T-helper 22 cell (primary cell): ENCODE measurements around the gene KIF5B.
A peak's percentile ranks its signal among the peaks of the same experiment; 100 is the strongest.
"Not testable (repeated sequence)": the region's sequence is repeated elsewhere in the genome, so short reads cannot be mapped to it uniquely, and the experiment has no call there.

Source experiments
- DNase-seq: peaks from one replicate; pipeline ENCODE4 v3.0.0-alpha.2; 2020; ENCODE audit warnings: low read depth

Gene KIF5B

DNA sequence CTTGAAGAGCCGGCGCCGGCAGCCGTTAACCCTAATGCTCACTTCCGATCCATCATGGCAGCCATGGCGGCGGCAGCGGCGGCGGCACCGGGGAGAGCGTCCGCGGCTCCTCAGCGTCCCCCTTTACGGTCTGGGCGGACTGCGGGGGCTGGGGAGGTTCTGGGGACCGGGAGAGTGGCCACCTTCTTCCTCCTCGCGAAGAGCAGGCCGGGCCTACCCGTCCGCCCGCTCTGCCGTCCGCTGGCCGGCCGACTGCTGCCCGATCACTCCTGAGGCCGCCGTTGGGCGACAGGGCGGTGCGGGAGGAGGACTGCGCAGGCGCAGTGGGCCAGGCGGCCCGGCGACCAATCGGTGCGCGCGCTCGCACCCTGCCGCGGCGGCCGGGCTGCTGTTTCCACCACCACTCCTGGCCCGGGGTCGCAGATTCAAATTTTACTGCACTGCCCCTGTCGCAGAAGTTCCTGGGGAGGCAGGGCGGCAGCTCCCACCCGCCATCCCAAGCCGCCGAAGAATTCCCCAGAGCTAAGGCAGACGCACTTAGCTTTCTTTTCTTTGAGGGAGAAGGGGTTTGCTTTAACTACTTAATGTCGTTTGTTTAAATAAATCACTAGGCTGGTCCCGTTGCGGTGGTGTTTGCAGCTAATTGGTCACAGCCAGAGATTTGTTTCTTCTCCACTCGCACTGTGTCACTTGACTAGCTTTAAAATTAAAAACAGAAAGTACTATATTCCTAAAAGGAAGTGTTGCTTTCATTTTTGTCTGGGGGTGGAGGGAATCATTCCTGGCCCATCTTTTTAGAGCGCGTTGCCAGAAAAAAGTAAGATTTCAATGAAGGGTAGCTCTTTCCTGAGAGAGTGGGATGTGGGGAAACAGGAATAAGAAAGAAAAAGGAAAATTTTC lies at the start of gene KIF5B:
KIF5B (minus strand) TSS at position 290 of the 900 bp plus-strand sequence. CDS start 452 bp downstream, outside the sequence.
- peak; percentile 72 for DNase-seq

DNA sequence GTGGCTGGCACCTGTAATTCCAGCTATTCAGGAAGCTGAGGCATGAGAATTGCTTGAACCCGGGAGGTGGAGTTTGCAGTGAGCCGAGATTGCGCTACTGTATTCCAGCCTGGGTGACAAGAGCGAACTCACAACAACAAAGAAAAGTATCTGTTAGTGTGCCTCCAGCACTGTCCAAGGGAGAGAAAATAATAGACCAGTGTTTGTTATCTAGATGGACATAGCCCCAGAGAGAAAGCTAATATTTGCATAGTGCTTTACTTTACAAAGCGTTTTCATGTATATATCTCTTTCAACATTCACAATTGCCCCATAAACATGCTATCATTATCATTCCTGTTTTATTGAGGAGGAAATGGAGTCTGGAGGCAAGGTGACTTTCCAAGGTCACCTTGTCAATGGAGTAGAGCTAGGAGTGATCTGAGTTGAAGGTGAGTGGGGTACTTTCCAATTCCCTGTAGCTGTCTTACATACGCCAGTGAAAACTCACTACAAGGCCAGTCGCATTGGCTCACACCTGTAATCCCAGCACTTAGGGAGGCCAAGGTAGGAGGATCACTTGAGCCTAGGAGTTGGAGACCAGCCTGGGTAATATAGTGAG lies 49.7 kb upstream of the KIF5B start:
- no peak for DNase-seq

DNA sequence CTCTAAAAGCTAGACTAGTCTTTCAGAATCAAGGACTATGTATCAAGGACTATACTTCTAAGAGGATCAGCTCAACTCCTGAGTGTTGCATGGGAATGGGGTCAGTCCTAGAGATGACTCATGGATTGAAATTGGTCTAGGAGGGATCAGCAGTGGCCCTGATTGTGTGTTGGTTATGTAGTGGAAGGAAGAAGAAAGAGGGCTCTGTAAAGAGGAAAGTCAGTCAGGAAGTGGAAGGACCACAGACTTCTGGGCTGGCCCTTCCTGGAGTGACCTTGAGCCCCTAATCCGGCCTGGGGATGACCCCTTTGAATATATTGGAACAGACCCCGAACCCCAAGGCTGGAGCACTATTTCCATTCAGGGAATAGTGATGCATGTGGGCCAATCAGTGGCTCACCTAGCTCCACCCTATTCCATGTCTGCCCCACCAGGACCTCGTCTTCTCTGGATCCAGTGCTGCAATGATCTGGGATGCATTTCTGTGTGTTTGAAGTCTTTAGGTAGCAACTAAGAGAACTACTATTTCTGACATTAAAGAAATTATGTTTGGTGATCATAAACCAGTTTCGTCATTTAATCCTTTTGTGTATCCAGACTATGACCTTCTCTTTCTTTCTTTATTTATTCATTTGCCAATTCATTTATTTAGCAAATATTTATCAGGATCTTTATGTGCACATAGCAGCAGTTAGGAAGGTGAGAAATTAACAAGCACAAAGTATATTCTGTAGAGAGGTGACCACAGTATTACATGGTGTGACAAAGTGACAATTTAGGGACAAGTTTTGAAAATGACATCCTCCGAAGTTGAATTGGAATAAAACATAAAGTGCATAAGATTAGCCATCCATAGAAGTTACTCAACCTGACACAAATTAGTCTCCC lies 48.6 kb upstream of the KIF5B start:
- DNase-seq, result no peak

DNA sequence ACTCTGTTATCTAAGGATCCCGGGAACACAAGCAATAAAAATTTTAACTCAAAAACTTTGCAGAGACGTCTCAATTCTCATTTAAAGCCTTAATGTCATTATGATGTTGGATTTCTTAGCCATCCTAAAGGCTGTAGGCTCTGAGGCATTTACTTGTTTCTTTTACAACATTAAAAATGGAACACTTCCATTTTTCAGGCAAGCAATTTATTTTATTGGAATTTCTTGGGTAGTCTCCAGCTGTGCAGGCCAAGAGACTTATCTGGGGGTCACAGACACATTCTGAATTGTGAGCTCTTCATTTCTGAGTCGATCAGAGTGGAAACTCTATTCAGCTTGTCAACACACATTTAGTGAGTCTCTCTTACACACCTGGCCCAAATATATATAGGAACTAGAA lies 48.0 kb upstream of the KIF5B start:
- DNase-seq, result no peak

DNA sequence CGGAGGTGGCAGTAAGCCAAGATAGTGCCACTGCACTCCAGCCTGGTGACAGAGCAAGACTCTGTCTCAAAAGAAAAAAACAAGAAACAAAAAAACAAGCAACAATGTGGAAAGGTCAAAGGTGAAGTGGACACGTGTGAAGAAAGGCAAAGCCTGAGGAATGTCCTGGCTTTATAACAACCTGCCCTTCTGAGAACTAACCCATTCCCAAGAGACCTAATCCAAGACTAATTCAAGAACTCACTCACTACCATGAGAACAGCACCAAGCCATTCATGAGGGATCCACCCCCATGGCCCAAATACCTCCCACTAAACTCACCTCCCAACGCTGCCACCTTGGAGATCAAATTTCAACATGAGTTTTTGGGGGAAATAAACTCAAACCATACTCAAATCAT lies 47.5 kb upstream of the KIF5B start:
- DNase-seq, result no peak

DNA sequence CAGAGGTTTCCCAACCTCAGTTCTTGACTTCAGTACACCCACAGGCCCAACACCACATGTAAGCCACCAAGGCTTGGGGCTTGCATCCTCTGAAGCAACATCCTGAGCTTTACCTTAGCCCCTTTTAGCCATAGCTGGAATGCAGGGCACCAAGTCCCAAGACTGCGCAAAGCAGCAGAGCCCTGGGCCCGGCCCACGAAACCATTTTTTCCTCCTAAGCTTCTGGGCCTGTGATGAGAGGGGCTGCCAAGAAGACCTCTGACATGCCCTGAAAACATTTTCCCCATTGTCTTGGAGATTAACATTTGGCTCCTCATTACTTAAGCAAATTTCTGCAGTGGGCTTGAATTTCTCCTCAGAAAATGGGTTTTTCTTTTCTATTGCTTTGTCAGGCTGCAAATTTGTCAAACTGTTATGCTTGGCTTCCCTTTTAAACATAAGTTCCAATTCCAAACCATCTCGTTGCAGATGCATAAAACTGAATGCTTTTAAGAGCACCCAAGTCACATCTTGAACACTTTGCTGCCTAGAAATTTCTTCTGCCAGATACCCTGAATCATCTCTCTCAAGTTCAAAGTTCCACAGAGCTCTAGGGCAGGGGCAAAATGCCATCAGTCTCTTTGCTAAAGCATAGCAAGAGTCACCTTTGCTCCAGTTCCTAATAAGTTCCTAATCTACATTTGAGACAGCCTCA lies 42.5 kb upstream of the KIF5B start:
- not testable (repeated sequence) for DNase-seq

DNA sequence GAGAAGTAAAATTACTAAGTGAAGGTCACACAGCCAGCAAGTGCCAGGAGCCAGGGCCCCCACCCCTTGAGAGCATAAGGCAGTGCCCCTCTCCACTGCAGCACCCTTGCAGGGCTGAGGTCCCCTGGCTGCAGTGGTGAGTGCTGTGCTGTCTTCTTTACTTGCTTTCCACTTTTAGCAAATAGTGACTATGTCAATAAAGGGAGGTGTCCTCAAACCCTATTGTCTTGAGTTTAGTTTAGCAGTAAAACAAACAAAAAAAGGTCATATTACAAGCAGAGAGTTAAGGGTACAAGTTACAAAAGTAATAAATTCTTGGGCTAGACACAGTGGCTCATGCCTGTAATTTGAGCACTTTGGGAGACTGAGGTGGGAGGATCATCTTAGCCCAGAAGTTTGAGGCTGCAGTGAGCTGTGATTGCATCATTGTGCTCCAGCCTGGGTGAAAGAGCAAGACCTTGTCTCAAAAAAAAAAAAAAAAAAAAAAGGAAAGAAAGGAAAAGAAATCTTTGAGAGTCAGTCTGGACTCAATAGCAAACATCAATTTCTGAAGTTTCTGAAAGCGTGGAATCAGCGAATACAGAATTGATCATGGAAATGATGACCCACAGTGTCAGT lies 39.0 kb upstream of the KIF5B start:
- no peak for DNase-seq

DNA sequence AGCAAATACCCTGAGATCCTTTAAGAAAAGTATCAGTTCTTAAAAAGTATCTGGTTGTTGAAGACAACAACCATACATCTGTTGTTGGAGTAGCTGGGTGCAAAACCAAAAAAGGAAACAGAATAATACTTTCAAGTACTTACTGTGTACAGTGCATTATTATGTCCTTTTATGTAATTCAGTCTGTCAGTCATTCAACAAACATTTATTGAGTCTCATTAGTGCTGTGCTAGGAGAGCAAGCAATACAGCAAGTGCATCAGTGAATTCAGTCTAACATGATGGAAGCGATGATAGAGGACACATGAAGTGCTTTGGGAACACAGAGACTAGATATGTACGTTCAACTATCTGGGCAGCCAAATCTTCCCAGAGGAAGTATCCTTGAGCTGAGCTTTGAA lies 37.4 kb upstream of the KIF5B start:
- DNase-seq, result no peak

DNA sequence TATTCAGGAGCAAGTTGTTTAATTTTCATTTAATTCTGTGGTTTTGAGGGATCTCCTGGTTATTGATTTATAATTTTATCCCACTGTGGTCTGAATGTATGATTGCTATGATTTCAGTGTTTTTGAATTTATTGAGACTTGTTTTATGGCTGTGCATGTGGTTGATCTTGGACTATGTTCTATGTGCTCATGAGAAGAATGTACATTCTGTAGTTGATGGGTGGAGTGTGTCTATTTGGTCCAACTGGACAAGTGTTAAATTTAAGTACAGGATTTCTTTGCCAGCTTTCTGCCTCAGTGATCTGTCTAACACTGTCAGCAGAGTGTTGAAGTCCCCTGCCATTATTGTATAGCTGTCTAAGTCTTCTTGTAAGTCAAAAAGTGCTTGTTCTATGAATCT lies 34.8 kb upstream of the KIF5B start:
- DNase-seq, result no peak

DNA sequence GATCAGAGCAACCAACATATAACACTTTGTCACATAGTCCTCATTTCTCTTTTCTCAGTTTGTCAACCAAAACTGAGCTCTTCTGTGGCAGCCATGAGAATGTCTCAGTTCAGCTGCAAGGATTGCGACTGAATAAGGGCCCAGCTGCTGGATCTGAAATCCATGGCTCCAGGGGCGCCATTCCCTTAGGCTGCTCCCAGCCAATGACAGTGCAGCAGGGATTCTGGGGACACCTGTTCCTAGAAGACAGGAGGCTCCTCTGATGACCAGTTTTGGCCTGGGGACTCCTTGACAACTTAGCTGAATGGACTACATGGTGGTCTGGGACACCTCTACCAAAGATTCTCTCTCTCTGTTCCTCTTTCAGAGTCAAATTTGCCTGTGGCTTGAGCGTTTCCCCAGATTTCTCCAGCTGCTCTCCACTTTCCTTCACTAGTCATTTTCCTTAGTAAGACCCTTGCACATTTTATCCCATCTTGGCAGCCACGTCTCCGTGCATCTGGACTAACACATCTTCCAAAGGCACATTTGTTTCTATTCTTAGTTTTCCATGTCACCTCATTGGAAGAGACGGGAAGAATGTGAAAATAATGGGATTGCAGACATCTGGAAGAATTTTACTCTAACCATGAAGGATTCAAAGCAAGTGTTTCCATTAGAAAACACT lies 28.1 kb upstream of the KIF5B start:
- DNase-seq, result no peak

DNA sequence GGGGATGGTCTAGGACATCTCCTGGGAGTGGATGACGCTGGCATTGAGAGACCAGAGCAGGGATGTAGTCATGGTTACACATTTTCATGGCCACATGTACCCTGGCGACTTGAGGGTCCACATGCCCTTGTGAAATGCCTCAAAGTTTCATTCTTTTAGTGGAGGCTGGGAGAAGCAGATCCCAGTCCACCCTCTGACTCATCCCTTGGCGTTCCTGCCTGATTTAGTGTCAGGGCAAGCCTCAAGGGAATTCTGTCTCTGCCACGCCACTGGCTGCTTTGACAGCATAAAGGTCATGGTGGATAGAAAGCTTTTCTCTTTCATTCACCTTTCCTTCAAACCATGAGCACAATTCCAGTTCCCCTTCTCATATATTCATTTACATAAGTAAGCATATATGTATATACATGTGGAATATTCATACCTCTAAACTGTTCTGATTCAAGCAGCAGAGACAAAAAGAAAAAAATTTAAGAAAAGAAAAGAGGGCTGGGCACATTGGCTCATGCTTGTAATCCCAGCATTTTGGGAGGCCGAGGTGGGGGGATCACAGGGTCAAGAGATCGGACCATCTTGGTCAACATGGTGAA lies 21.8 kb upstream of the KIF5B start:
- no peak for DNase-seq

DNA sequence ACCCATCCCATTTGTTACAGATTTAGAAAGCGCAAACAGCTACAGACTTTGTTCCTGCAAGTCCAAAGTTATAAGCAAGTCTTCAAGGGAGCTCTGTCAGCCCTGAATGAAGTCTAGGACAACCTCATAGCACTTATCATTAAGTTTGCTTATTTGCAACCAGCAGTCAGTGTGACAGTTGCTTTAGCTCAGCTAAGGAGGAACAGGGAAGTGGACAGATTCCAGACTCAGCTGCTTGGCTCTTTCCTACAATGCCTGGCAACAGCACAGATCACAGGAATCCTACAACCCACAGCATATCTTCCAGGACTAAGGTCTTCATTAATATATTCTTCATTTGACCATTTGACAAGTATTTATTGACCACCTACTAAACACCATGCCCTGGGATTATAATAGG lies 17.4 kb upstream of the KIF5B start:
- DNase-seq, result no peak

DNA sequence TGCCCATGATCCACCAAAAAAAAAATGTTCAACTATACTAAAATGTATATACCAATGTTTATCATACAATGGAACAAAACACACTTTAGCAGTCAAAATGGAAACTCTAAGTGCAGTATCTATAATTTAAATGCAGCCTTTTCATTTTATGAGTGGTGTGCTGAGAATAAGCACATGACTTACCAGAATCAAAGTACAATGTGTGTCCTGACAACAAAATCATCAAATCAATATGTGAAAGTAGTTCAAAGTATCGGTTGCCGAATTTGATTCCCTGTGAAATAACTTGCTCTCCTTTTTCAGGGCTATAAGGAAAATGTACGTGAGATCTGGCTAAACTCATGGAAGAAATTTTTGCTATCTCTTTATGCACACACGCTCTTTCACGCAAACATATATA lies 16.9 kb upstream of the KIF5B start:
- no peak for DNase-seq

DNA sequence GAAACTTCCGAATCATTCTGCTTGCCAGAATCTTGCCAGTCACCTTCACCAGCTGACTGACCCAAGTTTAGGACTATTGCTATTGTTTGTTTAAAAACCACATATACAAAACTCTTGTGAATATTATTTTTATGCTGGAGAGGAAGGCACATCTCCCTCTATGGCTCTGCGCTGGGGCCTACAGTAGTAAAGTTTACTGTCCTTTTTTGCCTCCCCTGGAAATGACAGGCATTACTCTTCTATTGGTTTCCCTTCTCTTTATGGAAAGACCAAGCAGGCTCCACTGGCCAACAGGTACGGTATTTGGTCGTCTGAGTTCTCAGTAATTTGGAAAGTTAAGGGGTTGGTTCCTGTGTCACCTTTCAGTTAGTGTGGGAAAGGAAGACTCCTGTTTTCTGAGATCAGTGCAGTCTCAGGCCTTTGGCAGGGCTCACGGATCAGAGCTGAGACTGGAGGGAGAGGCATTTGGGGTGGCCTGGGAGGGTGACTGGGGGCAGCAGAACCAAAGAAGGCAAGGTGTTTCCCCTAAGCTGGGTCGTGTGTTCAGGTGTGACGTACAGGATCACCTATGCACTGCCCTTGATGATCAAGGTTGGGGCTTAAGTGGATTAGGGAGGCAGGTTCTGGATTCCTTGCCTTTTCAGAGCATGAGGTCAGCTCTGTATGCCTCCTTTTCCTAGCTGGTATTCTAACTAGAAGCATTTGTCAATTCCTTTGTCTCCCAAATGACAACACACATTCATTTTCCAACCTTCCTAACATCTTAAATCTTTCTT lies 16.0 kb upstream of the KIF5B start:
- DNase-seq, result no peak

DNA sequence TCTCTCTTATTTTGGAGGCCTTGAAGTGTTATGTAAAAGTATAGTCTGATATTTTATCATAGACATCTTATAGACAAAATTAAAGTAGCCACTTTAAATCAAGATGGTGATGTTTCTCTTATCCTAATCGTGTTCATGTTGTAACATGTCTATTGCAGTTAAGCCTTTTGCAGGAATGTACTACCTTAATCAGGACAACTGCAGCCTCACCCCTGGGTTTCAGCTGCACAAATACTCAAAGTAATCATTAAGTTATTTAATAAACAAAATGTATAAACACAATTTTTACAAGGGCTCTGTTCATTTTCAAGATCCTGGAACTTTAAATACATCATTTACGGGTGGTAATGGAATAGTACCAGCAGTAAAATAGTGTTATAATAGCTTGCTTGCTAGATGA lies 14.4 kb upstream of the KIF5B start:
- DNase-seq, result no peak

DNA sequence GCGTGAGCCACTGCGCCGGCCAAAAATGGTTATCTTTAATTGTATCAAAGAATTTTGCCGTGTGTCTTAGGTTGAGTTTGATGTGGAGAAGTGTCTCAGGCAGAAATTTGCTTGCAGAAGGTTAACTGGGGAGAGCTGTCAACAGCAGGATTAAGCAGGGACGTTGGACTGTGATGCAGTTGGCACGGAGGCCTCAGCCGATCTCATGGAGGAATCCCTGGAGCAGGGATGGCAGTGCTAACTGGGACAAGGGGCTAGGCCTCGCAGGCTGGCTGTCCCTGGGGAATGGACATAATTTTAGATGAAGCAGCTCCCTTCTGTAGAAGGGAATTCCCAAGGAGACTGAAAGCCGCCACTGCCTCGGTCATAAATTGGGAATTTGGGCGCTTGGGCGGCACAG lies 12.3 kb upstream of the KIF5B start:
- DNase-seq, result no peak

DNA sequence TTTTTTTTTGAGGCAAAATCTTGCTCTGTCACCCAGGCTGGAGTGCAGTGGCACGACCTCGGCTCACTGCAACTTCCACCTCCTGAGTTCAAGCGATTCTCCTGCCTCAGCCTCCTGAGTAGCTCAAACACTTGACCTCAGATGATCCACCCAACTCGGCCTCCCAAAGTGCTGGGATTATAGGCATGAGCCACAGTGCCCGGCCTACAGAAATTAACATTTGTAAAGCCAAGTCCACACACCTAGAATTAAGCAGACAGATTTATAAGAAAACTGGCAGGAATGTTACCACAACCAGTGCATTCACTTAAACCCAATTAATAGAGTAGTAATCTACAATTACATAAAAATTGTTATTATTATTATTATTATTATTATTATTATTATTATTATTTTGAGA lies 11.7 kb upstream of the KIF5B start:
- DNase-seq, result not testable (repeated sequence)

DNA sequence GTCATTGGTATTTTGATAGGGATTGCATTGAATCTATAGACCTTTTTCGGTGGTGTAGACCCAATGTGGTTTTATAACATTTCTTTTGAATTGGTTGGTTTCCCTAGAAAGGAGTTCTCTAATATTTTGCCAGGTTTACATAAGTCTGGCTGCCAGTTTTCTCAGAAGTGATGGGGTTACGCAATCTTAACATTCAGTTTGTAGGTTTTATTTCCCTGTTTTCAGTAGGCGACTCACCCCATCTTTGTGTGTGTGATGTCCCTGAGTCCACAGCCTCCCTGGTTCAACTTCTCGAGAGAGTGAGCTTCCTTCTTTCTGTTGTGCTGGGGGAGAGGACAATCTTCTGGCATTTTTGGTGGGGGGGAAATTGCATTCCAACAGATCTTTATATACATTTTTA lies 9.6 kb upstream of the KIF5B start:
- no peak for DNase-seq

DNA sequence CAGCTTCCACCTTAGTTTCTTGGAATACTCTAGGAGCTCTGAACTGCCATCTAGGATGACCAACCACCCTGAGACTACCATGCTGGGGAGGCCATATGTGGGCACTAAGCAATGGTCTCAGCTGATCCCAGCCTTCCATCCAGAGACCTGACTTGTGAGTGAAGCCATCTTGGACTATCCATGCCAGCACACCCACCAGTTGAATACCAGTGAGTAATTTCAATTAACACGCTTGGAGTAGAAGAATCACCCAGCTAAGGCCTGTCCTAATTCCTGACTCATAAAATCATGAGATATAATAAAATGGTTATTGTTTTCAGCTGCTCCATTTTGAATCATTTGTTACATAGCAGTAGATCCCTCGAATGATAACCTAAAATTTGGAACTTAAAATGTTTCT lies 5.2 kb upstream of the KIF5B start:
- DNase-seq, result no peak

DNA sequence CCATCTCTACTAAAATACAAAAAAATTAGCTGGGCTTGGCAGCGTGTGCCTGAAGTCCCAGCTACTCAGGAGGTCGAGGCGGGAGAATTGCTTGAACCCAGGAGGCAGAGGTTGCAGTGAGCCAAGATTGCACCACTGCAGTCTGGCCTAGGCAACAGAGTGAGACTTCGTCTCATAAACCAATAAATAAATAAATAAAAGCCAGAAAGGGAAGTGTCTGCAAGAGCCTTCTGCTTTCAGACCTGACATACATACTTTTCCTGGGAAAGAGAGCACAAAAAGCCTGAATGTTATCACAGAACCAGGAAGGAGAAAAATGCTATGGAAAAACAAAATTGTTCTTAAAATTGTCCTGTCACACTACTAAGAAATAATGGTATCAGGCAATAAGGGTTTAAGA lies 4.1 kb upstream of the KIF5B start:
- no peak for DNase-seq
